Measurements from ENCODE around the gene ZFP91. TPM values are rescaled to one million over a fixed set of nuclear protein-coding genes. Genes with fewer than 3 reads are reported as not detected.

Gene ZFP91
- total RNA-seq, 4 donors from 2014 or later, result 45.7 to 77.1 (median 55.5) TPM

- TF ChIP-seq CTCF (IDR thresholded peaks at IDR 0.05; ENCODE audit: low read depth), result no peak
Observed at GRCh38 chr11:58609723-58610122, 30.9 kb downstream of the ZFP91 start.

GRCh38 chr11:58613228-58613627 lies 34.4 kb downstream of the ZFP91 start:
- no peak for TF ChIP-seq CTCF (IDR thresholded peaks at IDR 0.05; ENCODE audit: low read depth)

GRCh38 chr11:58615559-58615958 lies 36.7 kb downstream of the ZFP91 start:
- TF ChIP-seq CTCF (IDR thresholded peaks at IDR 0.05; ENCODE audit: low read depth), result no peak

- no peak for TF ChIP-seq CTCF (IDR thresholded peaks at IDR 0.05; ENCODE audit: low read depth)
Observed at GRCh38 chr11:58616594-58616993, 37.7 kb downstream of the ZFP91 start.

GRCh38 chr11:58617976-58618557 lies 39.2 kb downstream of the ZFP91 start:
- no peak for TF ChIP-seq CTCF (IDR thresholded peaks at IDR 0.05; ENCODE audit: low read depth)

GRCh38 chr11:58621586-58622262 lies 42.9 kb downstream of the ZFP91 start:
- TF ChIP-seq CTCF (IDR thresholded peaks at IDR 0.05; ENCODE audit: low read depth), result no peak

GRCh38 chr11:58622344-58622743 lies 43.5 kb downstream of the ZFP91 start, which contains the start of gene CNTF:
Gene CNTF (plus strand): TSS chr11:58622665. CDS start chr11:58622753, 88 bp downstream.
- TF ChIP-seq CTCF (IDR thresholded peaks at IDR 0.05; ENCODE audit: low read depth), result no peak

All from subcutaneous adipose tissue (tissue), 4 donors.